Right atrium auricular region (tissue), 2 donors: Measurements from ENCODE around the gene CPSF4L. TPM values are rescaled to one million over a fixed set of nuclear protein-coding genes. Genes with fewer than 3 reads are reported as not detected.

Experiments
- DNase-seq: peaks from one replicate; pipeline ENCODE4 v3.0.0-alpha.2; 2019; ENCODE audit warnings: low spot score
- H3K27ac ChIP-seq, 2 donors: fragments of 200-600 bp; sonication (generic); 1 replicate in 1 of 2; 2 replicates in 1 of 2; pipeline ENCODE4 v1.5.1; 2016 to 2019
- H3K27me3 ChIP-seq, 2 donors: fragments of 200-600 bp; sonication (generic); one replicate each; pipeline versions ENCODE4 v1.5.1 to v1.6.0; 2017 to 2019
- H3K36me3 ChIP-seq: fragments of 200-600 bp; sonication (generic); one replicate; pipeline ENCODE4 v1.5.1; 2016
- H3K4me1 ChIP-seq, 2 donors: fragments of 200-600 bp; sonication (generic); one replicate each; pipeline versions ENCODE4 v1.5.1 to v1.6.0; 2017 to 2019
- H3K4me3 ChIP-seq, 2 donors: fragments of 200-600 bp; sonication (generic); 1 replicate in 1 of 2; 2 replicates in 1 of 2; pipeline ENCODE4 v1.5.1; 2017 to 2019; ENCODE audit warnings: mild to moderate bottlenecking in 1 of 2, moderate library complexity in 1 of 2
- H3K9me3 ChIP-seq, 2 donors: fragments of 200-600 bp; sonication (generic); one replicate each; pipeline ENCODE4 v1.5.1; 2019
- total RNA-seq, 2 donors: library from RNA; depleted of rRNA; stranded (reverse); fragments of >200 nt; gene quantifications; one replicate each; pipeline ENCODE4 v1.1.0, GENCODE V29; 2016
- TF ChIP-seq, protein P1 (sequence below), 2 donors: fragments of 200-600 bp; sonication (generic); IDR thresholded peaks; one replicate each; pipeline ENCODE4 v1.5.1; 2019; ENCODE audit warnings: antibody characterized with exemption in 2 of 2

Gene CPSF4L
- total RNA-seq, 2 donors from 2014 or later: not detected

DNA sequence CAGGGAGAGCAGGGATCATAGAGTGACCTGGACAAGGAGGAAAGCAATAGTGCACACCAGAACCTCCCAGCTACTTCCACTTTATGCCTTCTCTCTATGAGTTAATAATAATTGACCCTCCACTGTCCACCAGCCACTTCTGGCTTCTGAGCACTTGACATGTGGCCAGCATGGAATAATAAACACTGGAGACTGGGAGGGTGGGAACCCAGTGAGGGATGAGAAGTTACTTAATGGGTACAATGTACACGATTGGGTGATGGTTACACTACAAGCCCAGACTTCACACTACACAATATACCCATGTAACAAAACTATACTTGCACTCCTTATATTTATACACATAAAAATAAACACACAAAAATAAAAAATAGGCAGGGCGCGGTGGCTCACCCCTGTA lies 38.7 kb upstream of the CPSF4L start:
- Histone ChIP-seq H3K36me3 (no peaks in the 10 kb centered on the region), H3K9me3 (no peaks in the 10 kb centered on the region), H3K4me1 (peaks cover 0 to 71% of the 10 kb centered on the region in 2 donors), H3K27me3 (no peaks in the 10 kb centered on the region), H3K27ac (peak overlapping the region in 1 of 2 donors; percentile 39), H3K4me3 (no peak overlapping the region)
- no peak for DNase-seq
- TF ChIP-seq, protein P1, sequence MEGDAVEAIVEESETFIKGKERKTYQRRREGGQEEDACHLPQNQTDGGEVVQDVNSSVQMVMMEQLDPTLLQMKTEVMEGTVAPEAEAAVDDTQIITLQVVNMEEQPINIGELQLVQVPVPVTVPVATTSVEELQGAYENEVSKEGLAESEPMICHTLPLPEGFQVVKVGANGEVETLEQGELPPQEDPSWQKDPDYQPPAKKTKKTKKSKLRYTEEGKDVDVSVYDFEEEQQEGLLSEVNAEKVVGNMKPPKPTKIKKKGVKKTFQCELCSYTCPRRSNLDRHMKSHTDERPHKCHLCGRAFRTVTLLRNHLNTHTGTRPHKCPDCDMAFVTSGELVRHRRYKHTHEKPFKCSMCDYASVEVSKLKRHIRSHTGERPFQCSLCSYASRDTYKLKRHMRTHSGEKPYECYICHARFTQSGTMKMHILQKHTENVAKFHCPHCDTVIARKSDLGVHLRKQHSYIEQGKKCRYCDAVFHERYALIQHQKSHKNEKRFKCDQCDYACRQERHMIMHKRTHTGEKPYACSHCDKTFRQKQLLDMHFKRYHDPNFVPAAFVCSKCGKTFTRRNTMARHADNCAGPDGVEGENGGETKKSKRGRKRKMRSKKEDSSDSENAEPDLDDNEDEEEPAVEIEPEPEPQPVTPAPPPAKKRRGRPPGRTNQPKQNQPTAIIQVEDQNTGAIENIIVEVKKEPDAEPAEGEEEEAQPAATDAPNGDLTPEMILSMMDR (IDR thresholded peaks at IDR 0.05): no peak

DNA sequence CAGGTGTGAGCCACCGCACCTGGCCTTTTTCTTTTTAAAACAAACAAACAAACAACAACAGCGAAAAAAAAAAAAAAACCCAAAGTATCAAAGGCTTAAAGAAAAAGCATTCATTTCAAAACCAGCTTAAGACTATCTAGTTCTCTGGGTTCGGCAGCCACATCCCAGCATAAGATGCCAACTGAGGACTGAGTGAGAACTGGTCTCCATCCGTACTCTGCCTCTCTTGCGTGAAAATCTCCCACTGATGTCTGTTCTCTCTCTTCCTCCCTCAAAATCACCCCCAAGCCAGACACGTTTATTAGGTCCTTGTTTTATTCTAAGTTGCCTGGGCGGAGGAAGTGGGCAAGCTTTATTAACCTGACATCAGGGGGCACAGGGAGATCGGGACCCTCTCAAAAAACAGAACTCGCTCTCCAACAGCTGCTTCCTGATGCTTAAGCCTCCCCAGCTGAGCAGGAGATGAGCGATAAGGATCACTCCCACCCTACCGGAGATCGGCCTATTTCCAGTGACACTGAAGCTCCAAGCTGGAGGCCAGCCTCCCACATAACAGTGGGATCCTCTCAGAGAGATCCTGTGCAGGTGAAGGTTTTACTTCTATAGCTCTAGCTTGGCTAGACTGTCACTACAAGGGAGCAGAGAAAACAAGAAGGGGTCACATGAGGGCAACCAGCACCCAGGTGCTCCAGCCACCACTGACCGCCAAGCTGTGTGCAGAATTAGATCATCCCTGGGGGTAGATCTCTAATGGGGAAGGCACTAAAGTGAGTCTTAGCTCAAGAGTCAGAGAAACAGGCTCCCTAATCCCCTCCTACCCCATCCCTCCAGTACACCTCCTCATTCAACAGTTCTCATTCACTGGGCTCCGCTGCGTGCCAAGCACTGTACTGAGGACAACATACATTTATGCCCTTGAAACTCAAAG lies 36.5 kb upstream of the CPSF4L start:
- Histone ChIP-seq H3K36me3 (no peaks in the 10 kb centered on the region), H3K4me1 (peaks cover 0 to 75% of the 10 kb centered on the region in 2 donors), H3K4me3 (no peak overlapping the region), H3K27ac (peak overlapping the region; percentile 9 to 64), H3K27me3 (no peaks in the 10 kb centered on the region), H3K9me3 (no peaks in the 10 kb centered on the region)
- no peak for DNase-seq
- TF ChIP-seq, protein P1 (IDR thresholded peaks at IDR 0.05): no peak

DNA sequence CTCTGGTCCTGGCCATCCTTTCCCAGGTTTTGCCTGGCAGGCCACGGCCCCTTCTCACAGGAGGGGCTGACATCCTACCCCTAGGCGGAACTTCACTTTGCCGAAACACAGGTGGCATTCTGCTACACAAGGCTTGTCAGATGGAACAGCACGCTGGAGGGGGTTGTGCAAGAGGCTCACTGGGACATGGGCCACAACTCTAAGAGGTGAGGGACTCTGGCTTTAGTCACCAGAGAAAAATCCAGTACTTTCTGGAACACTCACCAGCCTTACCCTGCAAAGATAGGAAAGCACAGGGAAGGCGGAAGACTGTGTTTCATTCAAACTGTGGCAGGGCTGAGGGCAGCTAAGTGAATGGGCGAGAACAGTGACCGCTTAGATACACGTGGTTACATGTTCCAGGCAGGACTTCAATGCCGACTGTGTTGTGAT lies 31.8 kb upstream of the CPSF4L start:
- H3K4me1 ChIP-seq: peaks cover 0 to 84% of the 10 kb centered on the region in 2 donors
- TF ChIP-seq, protein P1 (IDR thresholded peaks at IDR 0.05): no peak
- H3K9me3 ChIP-seq: no peaks in the 10 kb centered on the region
- H3K4me3 ChIP-seq: no peak overlapping the region
- H3K27ac ChIP-seq: peak overlapping the region; percentile 90 to 96
- no peaks in the 10 kb centered on the region for H3K36me3 ChIP-seq
- no peaks in the 10 kb centered on the region for H3K27me3 ChIP-seq
- DNase-seq: peak; percentile 87

DNA sequence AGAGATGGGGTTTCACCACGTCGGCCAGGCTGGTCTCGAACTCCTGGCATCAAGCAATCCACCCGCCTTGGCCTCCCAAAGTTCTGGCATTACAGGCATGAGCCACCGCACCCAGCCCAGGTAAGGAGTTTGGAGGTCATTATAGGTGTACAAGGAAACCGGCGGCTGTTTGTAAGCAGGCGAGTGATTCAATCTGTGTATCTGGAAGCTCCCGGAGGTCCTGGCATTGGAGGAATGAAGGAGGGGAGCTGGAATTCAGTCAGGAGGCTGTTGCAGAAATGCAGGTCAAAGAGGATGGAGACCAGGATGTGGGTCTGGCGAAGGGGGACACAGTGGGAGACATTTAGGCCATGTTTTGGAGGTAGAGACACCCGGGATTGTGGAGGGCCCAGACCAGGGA lies 31.4 kb upstream of the CPSF4L start:
- Histone ChIP-seq H3K4me1 (peaks cover 0 to 84% of the 10 kb centered on the region in 2 donors), H3K9me3 (no peaks in the 10 kb centered on the region), H3K36me3 (no peaks in the 10 kb centered on the region), H3K27me3 (no peaks in the 10 kb centered on the region), H3K4me3 (no peak overlapping the region), H3K27ac (peak overlapping the region; percentile 90 to 96)
- DNase-seq: no peak
- TF ChIP-seq, protein P1 (IDR thresholded peaks at IDR 0.05): no peak

DNA sequence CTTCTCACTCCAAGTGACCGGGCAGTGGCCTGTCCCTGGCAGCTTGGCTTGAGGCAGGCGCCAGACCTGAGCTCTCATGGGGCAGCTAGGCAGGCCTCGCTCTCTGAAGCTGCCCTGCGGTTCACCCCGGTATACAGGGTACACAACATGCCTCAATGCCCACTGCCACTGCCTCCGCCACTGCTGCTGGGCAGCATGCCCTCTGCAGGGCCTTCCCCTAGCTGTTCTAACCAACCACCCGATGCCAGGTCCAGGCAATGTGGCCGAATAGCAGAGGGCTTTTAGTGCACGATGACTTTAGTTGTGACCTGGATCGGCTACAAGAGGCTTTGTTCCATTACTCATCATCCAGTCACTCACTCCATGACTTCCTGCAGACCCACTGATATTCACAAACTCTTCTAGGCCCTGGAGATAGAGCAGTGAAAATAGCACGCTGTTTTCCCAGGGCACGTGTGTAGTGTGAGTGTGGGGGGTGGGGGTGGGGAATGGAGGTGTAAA lies 30.4 kb upstream of the CPSF4L start:
- no peaks in the 10 kb centered on the region for H3K36me3 ChIP-seq
- peaks cover 0 to 87% of the 10 kb centered on the region in 2 donors for H3K4me1 ChIP-seq
- H3K9me3 ChIP-seq: no peaks in the 10 kb centered on the region
- H3K27ac ChIP-seq: peak overlapping the region; percentile 90 to 96
- no peaks in the 10 kb centered on the region for H3K27me3 ChIP-seq
- TF ChIP-seq, protein P1 (IDR thresholded peaks at IDR 0.05): no peak
- DNase-seq: peak; percentile 70
- no peak overlapping the region for H3K4me3 ChIP-seq
